Fibroblast of lung (primary cell): ENCODE measurements around the gene MSI2. TPM values are rescaled to one million over a fixed set of nuclear protein-coding genes. Genes with fewer than 3 reads are reported as not detected.

ENCODE experiments used
- DNase-seq, 2 donors: peaks; one replicate each; pipeline versions ENCODE4 v3.0.0 to v3.0.0-alpha.2; 2010; ENCODE audit warnings: low read depth in 2 of 2
- H2AFZ ChIP-seq: 2 replicates; pipeline ENCODE4 v1.5.1; 2012; ENCODE audit warnings: low read length, control low read depth, inconsistent platforms
- H3K27ac ChIP-seq: 2 replicates; pipeline ENCODE4 v1.5.1; 2011; ENCODE audit warnings: low read length, control low read depth; ENCODE audit not compliant: insufficient read depth
- H3K27me3 ChIP-seq: 2 replicates; pipeline ENCODE4 v1.5.1; 2011; ENCODE audit warnings: mild to moderate bottlenecking, low read length; ENCODE audit not compliant: control insufficient read depth, insufficient read depth
- H3K36me3 ChIP-seq: 2 replicates; pipeline ENCODE4 v1.5.1; 2011; ENCODE audit warnings: low read length; ENCODE audit not compliant: control insufficient read depth, insufficient read depth
- H3K4me1 ChIP-seq: 2 replicates; pipeline ENCODE4 v1.5.1; 2011; ENCODE audit warnings: low read length; ENCODE audit not compliant: control insufficient read depth, insufficient read depth; ENCODE audit errors: extremely low read depth
- H3K4me2 ChIP-seq: 2 replicates; pipeline ENCODE4 v1.5.1; 2011; ENCODE audit warnings: low read length, control low read depth; ENCODE audit not compliant: insufficient read depth; ENCODE audit errors: extremely low read depth
- H3K4me3 ChIP-seq, 4 experiments: fragments of 200-600 bp in 1 of 4; sonication (generic) in 1 of 4; replicated peaks in 1 of 4; 2 replicates each; pipeline ENCODE4 v1.5.1; 2011 to 2016; ENCODE audit warnings: low read length in 4 of 4, low read depth in 3 of 4, mild to moderate bottlenecking in 3 of 4, control low read depth in 2 of 4, inconsistent platforms in 1 of 4, mixed read lengths in 1 of 4; ENCODE audit not compliant: insufficient read depth in 1 of 4; ENCODE audit errors: control extremely low read depth in 1 of 4
- H3K79me2 ChIP-seq: 2 replicates; pipeline ENCODE4 v1.5.1; 2012; ENCODE audit warnings: mild to moderate bottlenecking, low read length, inconsistent platforms; ENCODE audit not compliant: control insufficient read depth, insufficient read depth
- H3K9ac ChIP-seq: 2 replicates; pipeline ENCODE4 v1.5.1; 2011; ENCODE audit warnings: mild to moderate bottlenecking, low read length, control low read depth; ENCODE audit not compliant: insufficient read depth
- H3K9me3 ChIP-seq: 2 replicates; pipeline ENCODE4 v1.5.1; 2012; ENCODE audit warnings: low read depth, low read length; ENCODE audit not compliant: control insufficient read depth, insufficient read depth
- H4K20me1 ChIP-seq: 2 replicates; pipeline ENCODE4 v1.5.1; 2011; ENCODE audit warnings: low read length; ENCODE audit not compliant: control insufficient read depth, insufficient read depth; ENCODE audit errors: extremely low read depth
- CTCF ChIP-seq, 2 donors: IDR thresholded peaks in 1 of 2; conservative IDR thresholded peaks in 1 of 2; 1 replicate in 1 of 2; 2 replicates in 1 of 2; pipeline ENCODE4 v1.5.1; 2011 to 2012; ENCODE audit warnings: low read length in 2 of 2, control low read depth in 1 of 2, inconsistent platforms in 1 of 2, low read depth in 1 of 2, mild to moderate bottlenecking in 1 of 2
- EZH2 ChIP-seq: IDR thresholded peaks from 2 replicates; pipeline ENCODE4 v1.5.1; 2012; ENCODE audit warnings: low read length, control low read depth, mild to moderate bottlenecking; ENCODE audit errors: missing control alignments
- polyA plus RNA-seq, 2 donors: library from polyadenylated mRNA; depleted of rRNA in 1 of 2; stranded (reverse) in 1 of 2; unstranded in 1 of 2; fragments of >200 nt; gene quantifications; 2 replicates each; pipeline ENCODE4 v1.2.1, GENCODE V29; 2011 to 2012; ENCODE audit warnings: missing spikeins in 1 of 2
- total RNA-seq: library from RNA; depleted of rRNA; stranded (reverse); fragments of >200 nt; gene quantifications from 2 replicates; pipeline ENCODE4 v1.2.1, GENCODE V29; 2014

The MSI2 gene
- total and polyA plus RNA-seq, 2 donors (not counting 1 experiment from before 2014, with no cell fraction given), result 6.8 to 14.2 TPM

DNA sequence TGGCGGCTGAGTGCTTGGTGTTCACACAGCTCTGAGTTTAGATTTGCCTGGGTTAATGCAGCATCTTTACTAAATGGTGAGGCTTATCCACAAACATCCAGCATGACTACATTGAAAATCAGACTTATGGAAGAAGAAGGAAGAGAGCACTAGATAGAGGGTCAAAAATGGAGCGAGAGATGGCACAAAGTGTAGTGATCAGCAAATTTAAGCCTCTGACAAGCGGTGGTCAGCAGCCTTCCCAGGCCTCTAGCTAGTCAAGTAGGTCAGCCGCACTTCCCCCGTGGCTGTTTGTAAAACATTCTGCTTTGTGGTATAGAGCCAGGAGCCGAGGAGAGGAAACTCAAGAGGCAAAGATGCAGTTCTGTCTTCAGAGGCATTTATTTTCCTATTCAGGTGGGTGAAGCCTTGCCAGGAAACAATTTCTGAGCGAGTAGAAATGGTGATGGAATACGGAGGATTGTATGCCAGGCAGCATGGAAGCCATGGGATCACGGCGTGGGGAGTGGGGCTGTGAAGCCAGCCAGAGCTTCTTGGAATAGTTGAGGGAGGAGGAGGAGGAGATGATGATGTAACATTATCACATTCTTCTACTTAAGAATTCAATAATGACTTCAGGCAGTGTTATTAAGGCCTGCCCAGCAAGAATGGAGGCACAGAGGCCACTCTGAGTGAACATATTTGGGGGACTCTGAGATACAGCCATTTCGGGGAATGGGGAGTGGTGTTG is 118.9 kb downstream of the MSI2 start:
- no peak overlapping the region for H3K4me3 ChIP-seq
- H3K27ac ChIP-seq, result no peak overlapping the region
- H4K20me1 ChIP-seq, result no peaks in the 10 kb centered on the region
- TF ChIP-seq CTCF (conservative IDR thresholded peaks at IDR 0.05 in 1 of 2, IDR thresholded peaks at IDR 0.05 in 1 of 2; ENCODE audit: low read depth in 1 of 2, low read length in 2 of 2) (no peak), EZH2 (no peak)
- H3K4me2 ChIP-seq, result no peak overlapping the region
- peak in 1 of 2 donors; percentile 62 for DNase-seq
- H3K27me3 ChIP-seq, result no peaks in the 10 kb centered on the region
- no peaks in the 10 kb centered on the region for H3K36me3 ChIP-seq
- no peaks in the 10 kb centered on the region for H3K79me2 ChIP-seq
- H3K9me3 ChIP-seq, result no peaks in the 10 kb centered on the region
- no peak overlapping the region for H2AFZ ChIP-seq
- H3K4me1 ChIP-seq, result no peaks in the 10 kb centered on the region
- no peak overlapping the region for H3K9ac ChIP-seq

GRCh38 chr17:57375770-57376225 is 119.5 kb downstream of the MSI2 start:
- peak in 1 of 2 donors; percentile 69 for DNase-seq
- no peak overlapping the region for H3K9ac ChIP-seq
- TF ChIP-seq EZH2 (no peak), CTCF (conservative IDR thresholded peaks at IDR 0.05 in 1 of 2, IDR thresholded peaks at IDR 0.05 in 1 of 2; ENCODE audit: low read depth in 1 of 2, low read length in 2 of 2) (no peak)
- H3K4me1 ChIP-seq, result no peaks in the 10 kb centered on the region
- H4K20me1 ChIP-seq, result no peaks in the 10 kb centered on the region
- H3K9me3 ChIP-seq, result no peaks in the 10 kb centered on the region
- no peaks in the 10 kb centered on the region for H3K36me3 ChIP-seq
- H3K27ac ChIP-seq, result no peak overlapping the region
- H3K27me3 ChIP-seq, result no peaks in the 10 kb centered on the region
- H3K79me2 ChIP-seq, result no peaks in the 10 kb centered on the region
- H3K4me2 ChIP-seq, result no peak overlapping the region
- H3K4me3 ChIP-seq, result no peak overlapping the region
- H2AFZ ChIP-seq, result no peak overlapping the region

GRCh38 chr17:57377094-57377493 is 120.8 kb downstream of the MSI2 start:
- H3K9ac ChIP-seq, result no peak overlapping the region
- H3K36me3 ChIP-seq, result no peaks in the 10 kb centered on the region
- DNase-seq, result no peak
- H3K4me1 ChIP-seq, result no peaks in the 10 kb centered on the region
- H3K4me3 ChIP-seq, result no peak overlapping the region
- no peaks in the 10 kb centered on the region for H3K79me2 ChIP-seq
- H4K20me1 ChIP-seq, result no peaks in the 10 kb centered on the region
- H3K9me3 ChIP-seq, result no peaks in the 10 kb centered on the region
- H3K27me3 ChIP-seq, result no peaks in the 10 kb centered on the region
- no peak for TF ChIP-seq CTCF (conservative IDR thresholded peaks at IDR 0.05 in 1 of 2, IDR thresholded peaks at IDR 0.05 in 1 of 2; ENCODE audit: low read depth in 1 of 2, low read length in 2 of 2)
- no peak for TF ChIP-seq EZH2
- H3K4me2 ChIP-seq, result no peak overlapping the region
- no peak overlapping the region for H3K27ac ChIP-seq
- H2AFZ ChIP-seq, result no peak overlapping the region
